Kidney (tissue), 14 donors: Measurements from ENCODE around the gene CHPF. TPM values are rescaled to one million over a fixed set of nuclear protein-coding genes. Genes with fewer than 3 reads are reported as not detected.

Source experiments
- DNase-seq, 5 donors: peaks; one replicate each; pipeline ENCODE4 v3.0.0-alpha.2; 2013 to 2020
- FAIRE-seq: peaks from 2 replicates; lab custom pipeline; 2012; peaks lifted over from hg19 to GRCh38; lab: Jason Lieb, UNC
- H3K27ac ChIP-seq, 2 donors: one replicate each; pipeline ENCODE4 v1.7.0; 2013; ENCODE audit warnings: low read depth in 2 of 2, low read length in 2 of 2, inconsistent platforms in 1 of 2
- H3K27me3 ChIP-seq: one replicate; pipeline ENCODE4 v1.7.1; 2013; ENCODE audit warnings: low read length, inconsistent platforms; ENCODE audit not compliant: control insufficient read depth, insufficient read depth
- H3K36me3 ChIP-seq, 3 donors: one replicate each; pipeline versions ENCODE4 v1.7.0 to v1.7.1; 2013; ENCODE audit warnings: low read length in 3 of 3, control low read depth in 1 of 3, inconsistent platforms in 1 of 3; ENCODE audit not compliant: insufficient read depth in 3 of 3, control insufficient read depth in 2 of 3
- H3K4me1 ChIP-seq, 3 donors: one replicate each; pipeline versions ENCODE4 v1.7.0 to v1.7.1; 2013; ENCODE audit warnings: low read length in 3 of 3, inconsistent platforms in 1 of 3, low read depth in 1 of 3; ENCODE audit not compliant: control insufficient read depth in 2 of 3, insufficient read depth in 2 of 3
- H3K4me3 ChIP-seq, 3 donors: one replicate each; pipeline versions ENCODE4 v1.7.0 to v1.8.1; 2013; ENCODE audit warnings: low read length in 3 of 3, control low read depth in 1 of 3, inconsistent platforms in 1 of 3
- H3K9ac ChIP-seq, 3 donors: one replicate each; pipeline versions ENCODE4 v1.7.0 to v1.7.1; 2013; ENCODE audit warnings: low read length in 3 of 3, control low read depth in 1 of 3, inconsistent platforms in 1 of 3
- H3K9me3 ChIP-seq, 3 donors: one replicate each; pipeline versions ENCODE4 v1.7.0 to v1.7.1; 2013; ENCODE audit warnings: low read length in 3 of 3, control low read depth in 1 of 3, inconsistent platforms in 1 of 3; ENCODE audit not compliant: control insufficient read depth in 2 of 3, insufficient read depth in 1 of 3
- intact Hi-C: fragments of 100-400 bp; cut with DNase I; formaldehyde crosslinking; loops from one replicate; pipeline ENCODE4 v1.11.1; 2022
- polyA plus RNA-seq: library from polyadenylated mRNA; stranded (reverse); fragments of 350-450 nt; fragmentation: Illumina TruSeq; extraction: RNeasy Lipid Tissue Mini Kit (QIAGEN cat#74804); gene quantifications from one replicate; pipeline ENCODE4 v1.2.3, GENCODE V29; 2014; ENCODE audit warnings: low read depth, low replicate concordance; ENCODE audit not compliant: insufficient read depth
- total RNA-seq: library from RNA; stranded (reverse); fragmentation: NEBNext Ultra II Directional; extraction: Animal tissue kit (Norgen Biotek cat#: 25700); gene quantifications from one replicate; pipeline ENCODE4 v1.2.1, GENCODE V29; 2021
- TF ChIP-seq, protein P1 (sequence below): IDR thresholded peaks from 3 replicates; pipeline ENCODE4 v1.5.1; 2012; ENCODE audit warnings: mild to moderate bottlenecking, moderate library complexity, borderline replicate concordance; ENCODE audit not compliant: insufficient read depth; ENCODE audit errors: extremely low read depth
- donor health status: control.
- donor health status: control.
- donor health status: control.
- donor health status: control.
- donor health status: control.
- donor health status: DM: yes; HTN: yes; CAD: no.
- donor health status: Normal renal cell carcinoma (clear cell type).

The CHPF gene
- total and polyA plus RNA-seq, 2 donors from 2014 or later = 57.3 to 59.5 TPM

DNA sequence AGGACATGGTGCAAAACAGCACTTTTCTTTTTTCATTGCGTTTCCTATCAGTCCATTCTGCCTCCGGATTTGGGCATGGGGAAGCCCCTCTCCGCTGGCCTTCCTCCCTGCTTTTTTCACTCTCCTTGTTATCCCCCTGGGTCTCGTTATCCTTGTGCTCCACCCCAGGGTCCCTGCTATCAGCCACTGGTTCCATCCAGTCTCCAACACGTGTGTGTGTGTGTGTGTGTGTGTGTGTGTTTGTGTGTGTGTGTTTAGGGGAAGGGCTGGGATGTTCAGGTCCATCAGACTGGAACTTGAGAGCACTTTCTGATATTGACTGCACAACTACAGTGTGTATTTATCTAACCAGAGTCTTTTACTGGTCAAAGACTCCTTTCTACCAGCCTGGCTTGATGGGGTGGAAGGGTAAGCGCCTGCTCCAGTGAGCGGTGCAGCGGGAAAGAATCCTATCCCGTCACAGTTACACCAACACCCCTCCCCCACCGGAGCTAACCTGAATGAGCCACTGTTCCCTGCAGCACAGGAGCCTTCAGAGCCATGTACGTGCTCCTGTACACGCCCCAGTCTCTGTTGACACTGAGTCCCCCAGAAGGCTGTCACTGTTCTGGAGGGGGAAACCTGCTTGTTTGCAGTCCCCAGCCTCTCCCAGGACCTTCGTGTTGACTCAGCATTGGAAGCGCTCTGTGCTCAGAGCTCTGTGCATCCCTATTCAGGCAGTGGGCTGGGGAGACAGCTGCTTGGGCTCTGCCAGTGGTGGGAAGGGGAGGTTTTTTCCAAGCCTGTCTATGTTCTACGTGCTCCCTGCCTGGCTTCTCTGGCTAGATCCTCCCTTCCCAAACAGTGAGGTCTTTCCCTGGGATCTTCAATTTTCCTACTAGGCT lies 33.1 kb upstream of the CHPF start:
- TF ChIP-seq, protein P1, sequence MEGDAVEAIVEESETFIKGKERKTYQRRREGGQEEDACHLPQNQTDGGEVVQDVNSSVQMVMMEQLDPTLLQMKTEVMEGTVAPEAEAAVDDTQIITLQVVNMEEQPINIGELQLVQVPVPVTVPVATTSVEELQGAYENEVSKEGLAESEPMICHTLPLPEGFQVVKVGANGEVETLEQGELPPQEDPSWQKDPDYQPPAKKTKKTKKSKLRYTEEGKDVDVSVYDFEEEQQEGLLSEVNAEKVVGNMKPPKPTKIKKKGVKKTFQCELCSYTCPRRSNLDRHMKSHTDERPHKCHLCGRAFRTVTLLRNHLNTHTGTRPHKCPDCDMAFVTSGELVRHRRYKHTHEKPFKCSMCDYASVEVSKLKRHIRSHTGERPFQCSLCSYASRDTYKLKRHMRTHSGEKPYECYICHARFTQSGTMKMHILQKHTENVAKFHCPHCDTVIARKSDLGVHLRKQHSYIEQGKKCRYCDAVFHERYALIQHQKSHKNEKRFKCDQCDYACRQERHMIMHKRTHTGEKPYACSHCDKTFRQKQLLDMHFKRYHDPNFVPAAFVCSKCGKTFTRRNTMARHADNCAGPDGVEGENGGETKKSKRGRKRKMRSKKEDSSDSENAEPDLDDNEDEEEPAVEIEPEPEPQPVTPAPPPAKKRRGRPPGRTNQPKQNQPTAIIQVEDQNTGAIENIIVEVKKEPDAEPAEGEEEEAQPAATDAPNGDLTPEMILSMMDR = no peak
- DNase-seq (peak in 4 of 5 donors; percentile 89 to 92 (median 91)), FAIRE-seq (no peak)
- Histone ChIP-seq H3K9ac (no peak overlapping the region), H3K27ac (no peak overlapping the region), H3K36me3 (no peaks in the 10 kb centered on the region), H3K9me3 (no peaks in the 10 kb centered on the region), H3K4me3 (no peak overlapping the region), H3K27me3 (no peaks in the 10 kb centered on the region), H3K4me1 (peaks cover 0 to 3% (median 0%) of the 10 kb centered on the region in 3 donors)
- intact Hi-C loops = no loop called here

GRCh38 chr2:219575566-219576504 lies 32.2 kb upstream of the CHPF start:
- H3K4me3 ChIP-seq = no peak overlapping the region
- H3K27ac ChIP-seq = no peak overlapping the region
- peaks cover 0 to 4% (median 0%) of the 10 kb centered on the region in 3 donors for H3K4me1 ChIP-seq
- H3K9ac ChIP-seq = no peak overlapping the region
- H3K36me3 ChIP-seq = no peaks in the 10 kb centered on the region
- no peaks in the 10 kb centered on the region for H3K27me3 ChIP-seq
- TF ChIP-seq, protein P1 = no peak
- FAIRE-seq (no peak), DNase-seq (no peak)
- intact Hi-C loops = no loop called here
- H3K9me3 ChIP-seq = no peaks in the 10 kb centered on the region

DNA sequence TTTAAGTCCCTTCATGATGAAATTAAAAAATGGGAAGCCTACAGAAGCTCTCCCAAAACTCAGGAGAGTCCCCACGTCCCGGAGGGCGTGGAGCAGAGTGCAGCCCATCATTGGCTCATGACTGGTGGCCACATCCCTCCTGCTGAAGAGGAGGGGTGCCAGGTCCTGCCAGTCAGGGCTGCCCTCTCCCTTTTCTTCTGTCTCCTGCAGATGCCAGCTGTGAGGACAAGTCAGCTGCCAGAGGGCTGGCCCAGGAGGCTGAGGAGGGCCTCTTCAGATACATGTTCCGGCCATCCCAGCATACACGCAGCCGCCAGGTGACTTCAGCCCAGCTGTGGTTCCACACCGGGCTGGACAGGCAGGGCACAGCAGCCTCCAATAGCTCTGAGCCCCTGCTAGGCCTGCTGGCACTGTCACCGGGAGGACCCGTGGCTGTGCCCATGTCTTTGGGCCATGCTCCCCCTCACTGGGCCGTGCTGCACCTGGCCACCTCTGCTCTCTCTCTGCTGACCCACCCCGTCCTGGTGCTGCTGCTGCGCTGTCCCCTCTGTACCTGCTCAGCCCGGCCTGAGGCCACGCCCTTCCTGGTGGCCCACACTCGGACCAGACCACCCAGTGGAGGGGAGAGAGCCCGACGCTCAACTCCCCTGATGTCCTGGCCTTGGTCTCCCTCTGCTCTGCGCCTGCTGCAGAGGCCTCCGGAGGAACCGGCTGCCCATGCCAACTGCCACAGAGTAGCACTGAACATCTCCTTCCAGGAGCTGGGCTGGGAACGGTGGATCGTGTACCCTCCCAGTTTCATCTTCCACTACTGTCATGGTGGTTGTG lies 31.1 kb upstream of the CHPF start:
- Histone ChIP-seq H3K27me3 (no peaks in the 10 kb centered on the region), H3K27ac (no peak overlapping the region), H3K4me3 (no peak overlapping the region), H3K36me3 (no peaks in the 10 kb centered on the region), H3K9me3 (no peaks in the 10 kb centered on the region), H3K4me1 (peaks cover 0 to 11% (median 4%) of the 10 kb centered on the region in 3 donors), H3K9ac (no peak overlapping the region)
- DNase-seq (no peak), FAIRE-seq (no peak)
- intact Hi-C loops = no loop called here
- TF ChIP-seq, protein P1 = no peak
